Measurements from ENCODE around the gene ITGB1. TPM values are rescaled to one million over a fixed set of nuclear protein-coding genes. Genes with fewer than 3 reads are reported as not detected.

The ITGB1 gene
- total RNA-seq, 2 experiments from 2014 or later, result 82.4 to 82.9 TPM

DNA sequence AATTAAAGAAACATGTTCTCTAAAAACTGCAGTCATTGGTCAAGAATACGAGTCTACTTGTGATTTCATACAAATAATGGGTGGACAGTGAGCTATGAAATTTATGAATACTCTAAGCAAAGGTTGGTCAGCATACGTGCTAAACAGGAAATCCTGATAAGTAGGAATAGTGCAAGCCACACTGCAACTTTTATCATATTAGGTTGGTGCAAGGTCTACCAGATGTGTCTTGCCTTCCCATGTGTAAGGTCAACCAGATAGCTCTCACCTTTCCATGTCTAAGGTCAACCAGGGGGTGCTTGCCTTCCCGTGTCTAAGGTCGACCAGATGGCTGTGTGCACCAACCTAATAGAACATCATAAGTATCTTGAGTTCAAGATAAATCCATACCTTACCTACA lies 2.0 kb upstream of the ITGB1 start:
- no peaks in the 10 kb centered on the region for H3K27me3 Mint-ChIP-seq
- no peaks in the 10 kb centered on the region for H3K9me3 ChIP-seq (ENCODE audit: control insufficient read depth in 1 of 2, insufficient read depth in 1 of 2, low read length in 2 of 2)
- H3K36me3 Mint-ChIP-seq (ENCODE audit: low read depth), result peaks cover 16% of the 10 kb centered on the region
- no peak overlapping the region for H3K27ac ChIP-seq (ENCODE audit: low read depth in 1 of 2, low read length in 2 of 2)
- H3K9me3 Mint-ChIP-seq, result no peaks in the 10 kb centered on the region
- H3K4me1 ChIP-seq (ENCODE audit: insufficient read depth, low read length), result peaks cover 20% of the 10 kb centered on the region
- no peaks in the 10 kb centered on the region for H3K27me3 ChIP-seq (ENCODE audit: control insufficient read depth in 1 of 2, insufficient read depth in 2 of 2, low read length in 2 of 2)
- H3K27ac Mint-ChIP-seq, result peak overlapping the region; percentile 21
- ATAC-seq (ENCODE audit: poor library complexity) (no peak), DNase-seq (peak in 1 of 14 experiments; percentile 37)
- TF ChIP-seq CTCF (IDR thresholded peaks at IDR 0.05), result no peak
- ChIA-PET POLR2A (interaction anchor here (1.1 to 1.9 kb wide), 3 partner anchors 21 to 44 kb away, joined by 3 to 10 read pairs (median 4); no protein-coding TSS in a partner anchor), CTCF (no interaction called here)
- peak overlapping the region; percentile 88 for H3K4me3 Mint-ChIP-seq
- no peaks in the 10 kb centered on the region for H3K36me3 ChIP-seq (ENCODE audit: insufficient read depth, low read length)
- H3K4me3 ChIP-seq (ENCODE audit: low read length), result no peak overlapping the region
- intact Hi-C loops (cut with DNase I, micrococcal nuclease), result no loop called here
- H3K4me1 Mint-ChIP-seq (ENCODE audit: low read depth), result peaks cover 37% of the 10 kb centered on the region

GRCh38 chr10:32959006-32959920 lies 1.2 kb upstream of the ITGB1 start:
- TF ChIP-seq CTCF (IDR thresholded peaks at IDR 0.05), result no peak
- DNase-seq, result peak in 1 of 14 experiments; percentile 45
- Histone ChIP-seq H3K36me3 (ENCODE audit: insufficient read depth, low read length) (no peaks in the 10 kb centered on the region), H3K9me3 (ENCODE audit: control insufficient read depth in 1 of 2, insufficient read depth in 1 of 2, low read length in 2 of 2) (no peaks in the 10 kb centered on the region), H3K27me3 (ENCODE audit: control insufficient read depth in 1 of 2, insufficient read depth in 2 of 2, low read length in 2 of 2) (no peaks in the 10 kb centered on the region), H3K27ac (ENCODE audit: low read depth in 1 of 2, low read length in 2 of 2) (peak overlapping the region; percentile 52 to 64), H3K4me3 (ENCODE audit: low read length) (peak overlapping the region; percentile 93), H3K4me1 (ENCODE audit: insufficient read depth, low read length) (peaks cover 20% of the 10 kb centered on the region)
- Mint-ChIP-seq H3K9me3 (no peaks in the 10 kb centered on the region), H3K36me3 (ENCODE audit: low read depth) (peaks cover 18% of the 10 kb centered on the region), H3K27ac (peak overlapping the region; percentile 89), H3K4me3 (peak overlapping the region; percentile 88), H3K4me1 (ENCODE audit: low read depth) (peaks cover 44% of the 10 kb centered on the region), H3K27me3 (no peaks in the 10 kb centered on the region)
- POLR2A ChIA-PET, result interaction anchor here (1.1 to 1.9 kb wide), 3 partner anchors 21 to 45 kb away, joined by 3 to 10 read pairs (median 4); no protein-coding TSS in a partner anchor
- intact Hi-C loops (cut with DNase I, micrococcal nuclease), result loop anchor here (2.0 to 10.0 kb wide), 4 partner anchors 22 to 574 kb away; no protein-coding TSS in a partner anchor
- no peak for ATAC-seq (ENCODE audit: poor library complexity)
- CTCF ChIA-PET, result no interaction called here

- POLR2A ChIA-PET, result interaction anchor here (0.8 to 2.0 kb wide), 7 partner anchors 9 to 579 kb away, joined by 3 to 12 read pairs (median 6); no protein-coding TSS in a partner anchor
- ATAC-seq (ENCODE audit: poor library complexity), result peak; percentile 9
- TF ChIP-seq CTCF (IDR thresholded peaks at IDR 0.05), result no peak
- Mint-ChIP-seq H3K4me3 (peak overlapping the region; percentile 90), H3K36me3 (ENCODE audit: low read depth) (peaks cover 25% of the 10 kb centered on the region), H3K4me1 (ENCODE audit: low read depth) (peaks cover 62% of the 10 kb centered on the region), H3K27ac (peak overlapping the region; percentile 82), H3K27me3 (no peaks in the 10 kb centered on the region), H3K9me3 (no peaks in the 10 kb centered on the region)
- H3K36me3 ChIP-seq (ENCODE audit: insufficient read depth, low read length), result no peaks in the 10 kb centered on the region
- no peaks in the 10 kb centered on the region for H3K9me3 ChIP-seq (ENCODE audit: control insufficient read depth in 1 of 2, insufficient read depth in 1 of 2, low read length in 2 of 2)
- CTCF ChIA-PET, result interaction anchor here (0.9 to 1.6 kb wide), 2 partner anchors 51 to 199 kb away, joined by 3 to 4 read pairs; no protein-coding TSS in a partner anchor
- H3K4me3 ChIP-seq (ENCODE audit: low read length), result peak overlapping the region; percentile 93
- H3K27me3 ChIP-seq (ENCODE audit: control insufficient read depth in 1 of 2, insufficient read depth in 2 of 2, low read length in 2 of 2), result no peaks in the 10 kb centered on the region
- intact Hi-C loops (cut with DNase I, micrococcal nuclease), result loop anchor here (2.0 to 10.0 kb wide), 4 partner anchors 23 to 573 kb away; no protein-coding TSS in a partner anchor
- H3K27ac ChIP-seq (ENCODE audit: low read depth in 1 of 2, low read length in 2 of 2), result peak overlapping the region; percentile 60 to 67
- H3K4me1 ChIP-seq (ENCODE audit: insufficient read depth, low read length), result peaks cover 31% of the 10 kb centered on the region
- peak in 8 of 14 experiments; percentile 8 to 64 (median 27) for DNase-seq
These were observed 517 bp downstream of the ITGB1 start for GRCh38 chr10:32957341-32958084.
